A673 (cell line): ENCODE measurements around the gene MECR. TPM values are rescaled to one million over a fixed set of nuclear protein-coding genes. Genes with fewer than 3 reads are reported as not detected.

Source experiments
- BruUV-seq: library from RNA; stranded (reverse); fragments of 400-500 nt; replicated peaks from 2 replicates; lab custom pipeline; 2021; lab: Mats Ljungman, UMichigan
- CTCF ChIA-PET: fragments of 300-600 bp; sonication (Branson Sonifier 250); formaldehyde crosslinking; loops from one replicate; lab custom pipeline; 2022; ENCODE audit warnings: antibody characterized with exemption; lab: Charles Lee
- POLR2A ChIA-PET: fragments of 300-600 bp; sonication (Branson Sonifier 250); formaldehyde crosslinking; loops from one replicate; lab custom pipeline; 2022; ENCODE audit warnings: antibody characterized with exemption; ENCODE audit not compliant: low non-redundant PET; lab: Charles Lee
- DNase-seq: peaks from one replicate; pipeline ENCODE4 v3.0.0-alpha.2; 2015; ENCODE audit warnings: low spot score
- H3K27ac ChIP-seq: fragments of 200-600 bp; sonication (generic); 2 replicates; pipeline ENCODE4 v1.5.1; 2016; ENCODE audit warnings: mixed run types, low read depth, mild to moderate bottlenecking, mixed read lengths, antibody characterized with exemption, low read length; ENCODE audit not compliant: poor library complexity, severe bottlenecking
- H3K27me3 ChIP-seq: fragments of 200-600 bp; sonication (generic); replicated peaks from 2 replicates; pipeline ENCODE4 v1.6.1; 2017; ENCODE audit warnings: mixed run types, low read depth, mild to moderate bottlenecking, mixed read lengths, antibody characterized with exemption, low read length; ENCODE audit not compliant: insufficient read depth, poor library complexity
- H3K36me3 ChIP-seq: fragments of 200-600 bp; sonication (generic); 2 replicates; pipeline ENCODE4 v1.6.1; 2016; ENCODE audit warnings: mixed run types, mild to moderate bottlenecking, mixed read lengths, antibody characterized with exemption, low read length; ENCODE audit not compliant: insufficient read depth, poor library complexity, severe bottlenecking
- H3K4me1 ChIP-seq: fragments of 200-600 bp; sonication (generic); 2 replicates; pipeline ENCODE4 v1.6.1; 2017; ENCODE audit warnings: mixed run types, mild to moderate bottlenecking, mixed read lengths, antibody characterized with exemption, low read length; ENCODE audit not compliant: insufficient read depth, poor library complexity, severe bottlenecking
- H3K4me3 ChIP-seq: fragments of 200-600 bp; sonication (generic); 2 replicates; pipeline ENCODE4 v1.5.1; 2016; ENCODE audit warnings: low read depth, mixed run types, mild to moderate bottlenecking, mixed read lengths, low read length; ENCODE audit not compliant: poor library complexity, severe bottlenecking
- H3K9me3 ChIP-seq: fragments of 200-600 bp; sonication (generic); 2 replicates; pipeline ENCODE4 v1.6.1; 2016; ENCODE audit warnings: mixed run types, low read depth, mild to moderate bottlenecking, mixed read lengths, antibody characterized with exemption, low read length; ENCODE audit not compliant: poor library complexity, severe bottlenecking
- CTCF ChIP-seq: fragments of 300-800, 200-600 bp; sonication (generic); conservative IDR thresholded peaks from 2 replicates; pipeline ENCODE4 v1.5.1; 2017; ENCODE audit warnings: low read depth, mild to moderate bottlenecking, antibody characterized with exemption, low read length, moderate library complexity, mixed read lengths
- EZH2 ChIP-seq: fragments of 200-600 bp; sonication (generic); IDR thresholded peaks from 2 replicates; pipeline ENCODE4 v1.6.1; 2017; ENCODE audit warnings: borderline replicate concordance, low read depth, mild to moderate bottlenecking, mixed read lengths, antibody characterized with exemption, low read length; ENCODE audit not compliant: poor library complexity, severe bottlenecking
- intact Hi-C: fragments of 100-400 bp; cut with micrococcal nuclease; formaldehyde crosslinking; loops from one replicate; pipeline ENCODE4 v1.10.0; 2022; ENCODE audit not compliant: unreplicated experiment
- total RNA-seq: library from RNA; stranded (reverse); gene quantifications from 2 replicates; pipeline ENCODE4 v1.2.3, GENCODE V29; 2021

MECR gene
- total RNA-seq, 1 experiment from 2014 or later: 39.0 TPM

GRCh38 chr1:29271724-29272123, 41.0 kb upstream of the MECR start:
- DNase-seq: peak; percentile 61
- no peaks in the 10 kb centered on the region for H3K9me3 ChIP-seq
- H3K36me3 ChIP-seq: no peaks in the 10 kb centered on the region
- no peak overlapping the region for H3K4me3 ChIP-seq
- H3K27me3 ChIP-seq: no peaks in the 10 kb centered on the region
- BruUV-seq: no TSS peak
- H3K4me1 ChIP-seq: no peaks in the 10 kb centered on the region
- intact Hi-C loops: no loop called here
- H3K27ac ChIP-seq: no peak overlapping the region
- no peak for TF ChIP-seq CTCF
- no peak for TF ChIP-seq EZH2
- CTCF ChIA-PET: no interaction called here
- POLR2A ChIA-PET: no interaction called here

- Histone ChIP-seq H3K27me3 (no peaks in the 10 kb centered on the region), H3K36me3 (no peaks in the 10 kb centered on the region), H3K27ac (no peak overlapping the region), H3K4me1 (no peaks in the 10 kb centered on the region), H3K9me3 (no peaks in the 10 kb centered on the region), H3K4me3 (no peak overlapping the region)
- CTCF ChIA-PET: no interaction called here
- POLR2A ChIA-PET: no interaction called here
- DNase-seq: no peak
- intact Hi-C loops: no loop called here
- no TSS peak for BruUV-seq
- TF ChIP-seq EZH2: no peak
- TF ChIP-seq CTCF: no peak
Measured at GRCh38 chr1:29270929-29271521, 40.3 kb upstream of the MECR start.

- Histone ChIP-seq H3K4me3 (no peak overlapping the region), H3K27me3 (no peaks in the 10 kb centered on the region), H3K27ac (no peak overlapping the region), H3K9me3 (no peaks in the 10 kb centered on the region), H3K4me1 (no peaks in the 10 kb centered on the region), H3K36me3 (no peaks in the 10 kb centered on the region)
- no peak for DNase-seq
- CTCF ChIA-PET: no interaction called here
- intact Hi-C loops: no loop called here
- POLR2A ChIA-PET: no interaction called here
- TF ChIP-seq EZH2: no peak
- no peak for TF ChIP-seq CTCF
- BruUV-seq: no TSS peak
Measured at GRCh38 chr1:29269382-29269781, 38.6 kb upstream of the MECR start.
